ENCODE data around the gene BLOC1S3. TPM values are rescaled to one million over a fixed set of nuclear protein-coding genes. Genes with fewer than 3 reads are reported as not detected.

The BLOC1S3 gene
- total RNA-seq, 2 experiments from 2014 or later: 8.1 to 13.8 TPM

DNA sequence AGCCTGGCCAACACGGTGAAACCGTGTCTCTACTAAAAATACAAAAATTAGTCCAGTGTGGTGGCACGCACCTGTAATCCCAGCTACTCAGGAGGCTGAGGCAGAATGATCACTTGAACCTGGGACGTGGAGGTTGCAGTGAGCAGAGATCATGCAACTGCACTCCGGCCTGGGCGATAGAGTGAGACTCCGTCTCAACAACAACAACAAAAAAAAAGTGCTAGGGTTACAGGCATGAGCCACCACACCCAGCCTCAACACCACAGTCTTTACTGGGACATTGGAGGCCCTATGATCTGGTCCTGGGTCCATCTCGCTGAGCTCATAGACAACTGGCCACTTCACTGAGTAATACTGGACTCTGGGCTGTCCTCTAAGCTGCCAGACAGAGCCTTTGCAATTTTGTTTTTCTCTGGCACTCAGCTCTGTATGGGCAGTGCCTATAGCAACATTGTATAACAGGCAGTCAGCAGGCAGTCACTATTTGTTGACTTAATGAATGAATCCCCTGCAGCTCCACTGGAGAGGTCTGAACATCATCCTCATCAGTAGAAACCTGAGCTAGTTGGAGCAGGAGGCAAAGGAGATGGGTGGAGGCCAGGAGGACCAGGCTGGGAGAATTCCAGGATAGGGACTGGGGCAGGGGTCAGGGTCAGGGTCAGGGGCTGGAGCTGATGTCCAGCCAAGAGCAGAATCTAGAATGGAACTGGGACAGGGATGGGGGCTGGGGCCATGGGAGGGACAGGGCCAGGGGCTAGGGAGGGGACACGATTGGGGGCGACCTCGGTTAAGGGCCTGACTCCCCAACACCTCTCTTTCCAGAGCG, 8.1 kb downstream of the BLOC1S3 start:
- CTCF ChIA-PET (ENCODE audit: unreplicated experiment): interaction anchor here (0.6 kb wide), 1 partner anchor 85 kb away, joined by 5 read pairs; no protein-coding TSS in a partner anchor
- H3K9me2 ChIP-seq (ENCODE audit: insufficient read depth, low read length): no peaks in the 10 kb centered on the region
- H3K9me3 ChIP-seq (ENCODE audit: low read length): no peaks in the 10 kb centered on the region
- TF ChIP-seq, protein P1, sequence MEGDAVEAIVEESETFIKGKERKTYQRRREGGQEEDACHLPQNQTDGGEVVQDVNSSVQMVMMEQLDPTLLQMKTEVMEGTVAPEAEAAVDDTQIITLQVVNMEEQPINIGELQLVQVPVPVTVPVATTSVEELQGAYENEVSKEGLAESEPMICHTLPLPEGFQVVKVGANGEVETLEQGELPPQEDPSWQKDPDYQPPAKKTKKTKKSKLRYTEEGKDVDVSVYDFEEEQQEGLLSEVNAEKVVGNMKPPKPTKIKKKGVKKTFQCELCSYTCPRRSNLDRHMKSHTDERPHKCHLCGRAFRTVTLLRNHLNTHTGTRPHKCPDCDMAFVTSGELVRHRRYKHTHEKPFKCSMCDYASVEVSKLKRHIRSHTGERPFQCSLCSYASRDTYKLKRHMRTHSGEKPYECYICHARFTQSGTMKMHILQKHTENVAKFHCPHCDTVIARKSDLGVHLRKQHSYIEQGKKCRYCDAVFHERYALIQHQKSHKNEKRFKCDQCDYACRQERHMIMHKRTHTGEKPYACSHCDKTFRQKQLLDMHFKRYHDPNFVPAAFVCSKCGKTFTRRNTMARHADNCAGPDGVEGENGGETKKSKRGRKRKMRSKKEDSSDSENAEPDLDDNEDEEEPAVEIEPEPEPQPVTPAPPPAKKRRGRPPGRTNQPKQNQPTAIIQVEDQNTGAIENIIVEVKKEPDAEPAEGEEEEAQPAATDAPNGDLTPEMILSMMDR (conservative IDR thresholded peaks at IDR 0.05; ENCODE audit: low read length): no peak
- TF ChIP-seq EZH2phosphoT487 (IDR thresholded peaks at IDR 0.05; ENCODE audit: borderline replicate concordance, low read depth, low read length): no peak
- peaks cover 8% of the 10 kb centered on the region for H3K4me1 ChIP-seq (ENCODE audit: insufficient read depth, low read length, poor library complexity, severe bottlenecking)
- H3K79me2 ChIP-seq (ENCODE audit: insufficient read depth, low read depth, low read length): peaks cover 1% of the 10 kb centered on the region; the same call in 1 of the 2 replicates
- no peak overlapping the region for H3K27ac ChIP-seq (ENCODE audit: low read depth, low read length, poor library complexity, severe bottlenecking)
- no TSS peak for BruUV-seq (replicated peaks)
- intact Hi-C loops (cut with micrococcal nuclease; ENCODE audit: unreplicated experiment): loop anchor here (2.0 to 5.0 kb wide), 2 partner anchors 152 to 284 kb away; no protein-coding TSS in a partner anchor
- 0 out of 2 replicates have a peak, but pooled peaks cover under 1% of the 10 kb centered on the region for H3K36me3 ChIP-seq (ENCODE audit: insufficient read depth, low read length)
- no peak for DNase-seq (ENCODE audit: low spot score)
- H3K4me3 ChIP-seq (ENCODE audit: low read depth, low read length, poor library complexity, severe bottlenecking): no peak overlapping the region
- peak overlapping the region; percentile 10; the same call in 1 of the 2 replicates for H2AFZ ChIP-seq (ENCODE audit: low read length)
- peak overlapping the region; percentile 40; the same call in 1 of the 2 replicates for H3K4me2 ChIP-seq (ENCODE audit: low read length)
- POLR2A ChIA-PET: no interaction called here
- H4K20me1 ChIP-seq (ENCODE audit: insufficient read depth, low read length): no peaks in the 10 kb centered on the region

DNA sequence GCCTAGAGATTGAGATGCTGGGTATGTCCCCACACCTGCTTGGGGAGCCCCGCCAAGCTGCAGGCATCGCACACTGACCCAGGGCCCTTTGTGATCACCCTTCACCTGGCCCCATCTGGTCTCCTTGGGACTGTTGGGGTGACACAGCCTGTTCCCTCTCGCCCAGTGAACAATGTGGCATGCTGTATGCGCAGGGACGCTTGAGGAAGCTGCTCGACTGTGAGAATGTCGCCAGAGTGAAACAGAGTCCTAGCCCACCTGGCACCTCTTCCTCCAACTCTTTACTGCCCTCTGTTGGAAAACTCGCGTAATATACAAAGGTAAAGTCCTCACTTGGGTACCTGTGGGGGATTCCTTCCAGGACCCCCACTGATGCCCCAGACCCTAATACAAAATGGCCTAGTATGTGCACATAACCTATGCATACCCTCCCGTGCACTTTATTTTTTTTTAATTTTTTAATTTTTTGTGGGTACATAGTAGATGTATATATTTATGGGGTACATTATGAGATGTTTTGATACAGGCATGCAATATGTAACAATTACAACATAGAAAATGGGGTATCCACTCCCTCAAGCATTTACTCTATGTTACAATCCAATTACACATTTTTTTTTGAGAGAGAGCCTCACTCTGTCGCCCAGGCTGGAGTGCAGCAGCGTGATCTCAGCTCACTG, 9.0 kb downstream of the BLOC1S3 start:
- H3K4me3 ChIP-seq (ENCODE audit: low read depth, low read length, poor library complexity, severe bottlenecking): no peak overlapping the region
- H3K79me2 ChIP-seq (ENCODE audit: insufficient read depth, low read depth, low read length): no peaks in the 10 kb centered on the region
- peaks cover 8% of the 10 kb centered on the region for H3K4me1 ChIP-seq (ENCODE audit: insufficient read depth, low read length, poor library complexity, severe bottlenecking)
- intact Hi-C loops (cut with micrococcal nuclease; ENCODE audit: unreplicated experiment): loop anchor here (2.0 to 5.0 kb wide), 2 partner anchors 151 to 285 kb away; no protein-coding TSS in a partner anchor
- peak; percentile 83 for DNase-seq (ENCODE audit: low spot score)
- H3K9me3 ChIP-seq (ENCODE audit: low read length): no peaks in the 10 kb centered on the region
- H3K9me2 ChIP-seq (ENCODE audit: insufficient read depth, low read length): no peaks in the 10 kb centered on the region
- H3K4me2 ChIP-seq (ENCODE audit: low read length): peak overlapping the region; percentile 40; the same call in 1 of the 2 replicates
- no peak overlapping the region for H3K27ac ChIP-seq (ENCODE audit: low read depth, low read length, poor library complexity, severe bottlenecking)
- CTCF ChIA-PET (ENCODE audit: unreplicated experiment): no interaction called here
- no peaks in the 10 kb centered on the region for H3K36me3 ChIP-seq (ENCODE audit: insufficient read depth, low read length)
- TF ChIP-seq EZH2phosphoT487 (IDR thresholded peaks at IDR 0.05; ENCODE audit: borderline replicate concordance, low read depth, low read length): no peak
- TF ChIP-seq, protein P1 (conservative IDR thresholded peaks at IDR 0.05; ENCODE audit: low read length): peak; percentile 87
- no TSS peak for BruUV-seq (replicated peaks)
- no peaks in the 10 kb centered on the region for H4K20me1 ChIP-seq (ENCODE audit: insufficient read depth, low read length)
- H2AFZ ChIP-seq (ENCODE audit: low read length): peak overlapping the region; percentile 10; the same call in 1 of the 2 replicates
- POLR2A ChIA-PET: no interaction called here

Data from OCI-LY7 (cell line).